Measurements from ENCODE around the gene IL22. TPM values are rescaled to one million over a fixed set of nuclear protein-coding genes. Genes with fewer than 3 reads are reported as not detected.

The IL22 gene
- total RNA-seq, 1 experiment from 2014 or later, result not detected

DNA sequence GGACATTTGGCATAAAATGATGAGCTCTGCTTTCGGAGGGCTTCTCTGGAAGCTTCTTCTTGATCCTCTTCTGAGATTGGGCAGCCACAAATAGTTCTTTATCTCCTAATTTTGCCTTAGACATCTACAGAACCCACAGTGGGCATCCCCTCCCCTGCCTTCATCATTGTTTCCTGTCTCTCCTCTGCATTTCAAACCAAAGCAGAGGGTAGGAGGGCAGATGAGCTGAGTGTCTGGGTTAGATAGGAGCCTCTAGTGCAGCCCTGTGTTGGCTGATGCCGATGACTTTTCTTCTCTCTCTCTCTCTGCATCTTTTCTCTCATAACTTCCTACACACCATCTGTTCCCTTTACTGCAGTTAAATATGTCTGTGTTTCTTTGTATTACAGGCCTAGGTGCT lies 19.3 kb downstream of the IL22 start (continued):
- TF ChIP-seq NFYB (CRISPR knock-in tag; conservative IDR thresholded peaks at IDR 0.05; ENCODE audit: low read depth) (no peak), ZNF219 (CRISPR knock-in tag; IDR thresholded peaks at IDR 0.05; ENCODE audit: borderline replicate concordance) (no peak), CREB1 (CRISPR knock-in tag; IDR thresholded peaks at IDR 0.05) (no peak)
- TF ChIP-seq, protein P1, sequence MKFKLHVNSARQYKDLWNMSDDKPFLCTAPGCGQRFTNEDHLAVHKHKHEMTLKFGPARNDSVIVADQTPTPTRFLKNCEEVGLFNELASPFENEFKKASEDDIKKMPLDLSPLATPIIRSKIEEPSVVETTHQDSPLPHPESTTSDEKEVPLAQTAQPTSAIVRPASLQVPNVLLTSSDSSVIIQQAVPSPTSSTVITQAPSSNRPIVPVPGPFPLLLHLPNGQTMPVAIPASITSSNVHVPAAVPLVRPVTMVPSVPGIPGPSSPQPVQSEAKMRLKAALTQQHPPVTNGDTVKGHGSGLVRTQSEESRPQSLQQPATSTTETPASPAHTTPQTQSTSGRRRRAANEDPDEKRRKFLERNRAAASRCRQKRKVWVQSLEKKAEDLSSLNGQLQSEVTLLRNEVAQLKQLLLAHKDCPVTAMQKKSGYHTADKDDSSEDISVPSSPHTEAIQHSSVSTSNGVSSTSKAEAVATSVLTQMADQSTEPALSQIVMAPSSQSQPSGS (CRISPR knock-in tag; IDR thresholded peaks at IDR 0.05; ENCODE audit: borderline replicate concordance, low read depth), result no peak

DNA sequence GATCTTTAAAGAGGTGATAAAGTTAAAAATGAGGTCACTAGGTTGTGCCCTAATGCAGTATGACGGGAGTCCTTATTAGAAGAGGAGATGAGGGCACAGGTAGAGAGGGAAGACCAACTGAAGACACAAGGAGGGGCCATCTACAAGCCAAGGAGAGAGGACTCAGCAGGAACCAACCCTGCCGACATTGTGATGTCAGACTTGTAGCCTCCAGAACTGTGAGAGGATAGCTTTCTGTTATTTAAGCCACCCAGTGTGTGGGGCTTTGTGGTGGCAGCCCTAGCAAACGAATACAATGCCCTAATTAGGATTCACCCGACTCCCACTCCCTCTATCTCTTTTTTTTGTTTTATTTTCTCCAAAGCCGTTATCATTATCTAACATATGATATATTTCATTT lies 19.9 kb downstream of the IL22 start:
- ATAC-seq (no peak; the same call in 1 of the 2 replicates), DNase-seq (ENCODE audit: low spot score) (no peak)
- TF ChIP-seq ZNF317 (CRISPR knock-in tag; IDR thresholded peaks at IDR 0.05; ENCODE audit: borderline replicate concordance, low read depth) (no peak), SP1 (CRISPR knock-in tag; conservative IDR thresholded peaks at IDR 0.05) (no peak), EMX1 (CRISPR knock-in tag; IDR thresholded peaks at IDR 0.05) (no peak), TP53 (CRISPR knock-in tag; IDR thresholded peaks at IDR 0.05) (no peak)
- TF ChIP-seq, protein P2, sequence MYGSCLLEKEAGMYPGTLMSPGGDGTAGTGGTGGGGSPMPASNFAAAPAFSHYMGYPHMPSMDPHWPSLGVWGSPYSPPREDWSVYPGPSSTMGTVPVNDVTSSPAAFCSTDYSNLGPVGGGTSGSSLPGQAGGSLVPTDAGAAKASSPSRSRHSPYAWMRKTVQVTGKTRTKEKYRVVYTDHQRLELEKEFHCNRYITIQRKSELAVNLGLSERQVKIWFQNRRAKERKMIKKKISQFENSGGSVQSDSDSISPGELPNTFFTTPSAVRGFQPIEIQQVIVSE (CRISPR knock-in tag; IDR thresholded peaks at IDR 0.05; ENCODE audit: borderline replicate concordance), result no peak
- POLR2A ChIA-PET, result no interaction called here
- Mint-ChIP-seq H3K9me3 (no peaks in the 10 kb centered on the region; the same call in 1 of the 2 replicates), H3K27me3 (ENCODE audit: low read depth) (no peaks in the 10 kb centered on the region; the same call in 1 of the 2 replicates), H3K4me3 (no peak overlapping the region), H3K4me1 (no peaks in the 10 kb centered on the region), H3K36me3 (no peaks in the 10 kb centered on the region), H3K27ac (no peak overlapping the region)
- CTCF ChIA-PET, result no interaction called here

DNA sequence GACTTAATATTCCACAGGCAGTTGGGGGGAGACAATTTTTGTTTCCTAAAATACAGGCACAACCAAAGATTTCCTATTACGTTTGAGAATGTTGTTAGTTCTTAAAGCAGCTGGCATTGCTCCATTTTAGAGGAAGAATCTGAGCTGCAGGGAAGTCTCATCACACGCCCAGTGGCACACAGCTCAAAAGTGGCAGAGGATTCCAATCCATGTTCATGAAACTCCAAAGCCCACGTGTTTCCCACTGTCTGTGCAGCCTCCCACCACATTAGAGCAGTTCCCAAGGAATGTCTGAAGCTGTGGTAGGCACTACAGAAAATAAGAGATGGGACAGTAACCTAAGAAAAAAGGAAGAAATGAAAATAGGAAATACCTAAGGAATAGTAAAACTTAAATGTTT lies 21.7 kb downstream of the IL22 start:
- no peaks in the 10 kb centered on the region for H3K9me3 Mint-ChIP-seq
- H3K4me3 Mint-ChIP-seq, result no peak overlapping the region
- H3K4me1 Mint-ChIP-seq, result no peaks in the 10 kb centered on the region
- H3K27me3 Mint-ChIP-seq (ENCODE audit: low read depth), result no peaks in the 10 kb centered on the region; the same call in 1 of the 2 replicates
- DNase-seq (ENCODE audit: low spot score), result no peak
- no peak overlapping the region for H3K27ac Mint-ChIP-seq
- TF ChIP-seq, protein P3, sequence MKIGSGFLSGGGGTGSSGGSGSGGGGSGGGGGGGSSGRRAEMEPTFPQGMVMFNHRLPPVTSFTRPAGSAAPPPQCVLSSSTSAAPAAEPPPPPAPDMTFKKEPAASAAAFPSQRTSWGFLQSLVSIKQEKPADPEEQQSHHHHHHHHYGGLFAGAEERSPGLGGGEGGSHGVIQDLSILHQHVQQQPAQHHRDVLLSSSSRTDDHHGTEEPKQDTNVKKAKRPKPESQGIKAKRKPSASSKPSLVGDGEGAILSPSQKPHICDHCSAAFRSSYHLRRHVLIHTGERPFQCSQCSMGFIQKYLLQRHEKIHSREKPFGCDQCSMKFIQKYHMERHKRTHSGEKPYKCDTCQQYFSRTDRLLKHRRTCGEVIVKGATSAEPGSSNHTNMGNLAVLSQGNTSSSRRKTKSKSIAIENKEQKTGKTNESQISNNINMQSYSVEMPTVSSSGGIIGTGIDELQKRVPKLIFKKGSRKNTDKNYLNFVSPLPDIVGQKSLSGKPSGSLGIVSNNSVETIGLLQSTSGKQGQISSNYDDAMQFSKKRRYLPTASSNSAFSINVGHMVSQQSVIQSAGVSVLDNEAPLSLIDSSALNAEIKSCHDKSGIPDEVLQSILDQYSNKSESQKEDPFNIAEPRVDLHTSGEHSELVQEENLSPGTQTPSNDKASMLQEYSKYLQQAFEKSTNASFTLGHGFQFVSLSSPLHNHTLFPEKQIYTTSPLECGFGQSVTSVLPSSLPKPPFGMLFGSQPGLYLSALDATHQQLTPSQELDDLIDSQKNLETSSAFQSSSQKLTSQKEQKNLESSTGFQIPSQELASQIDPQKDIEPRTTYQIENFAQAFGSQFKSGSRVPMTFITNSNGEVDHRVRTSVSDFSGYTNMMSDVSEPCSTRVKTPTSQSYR (CRISPR knock-in tag; IDR thresholded peaks at IDR 0.05), result no peak
- TF ChIP-seq, protein P4, sequence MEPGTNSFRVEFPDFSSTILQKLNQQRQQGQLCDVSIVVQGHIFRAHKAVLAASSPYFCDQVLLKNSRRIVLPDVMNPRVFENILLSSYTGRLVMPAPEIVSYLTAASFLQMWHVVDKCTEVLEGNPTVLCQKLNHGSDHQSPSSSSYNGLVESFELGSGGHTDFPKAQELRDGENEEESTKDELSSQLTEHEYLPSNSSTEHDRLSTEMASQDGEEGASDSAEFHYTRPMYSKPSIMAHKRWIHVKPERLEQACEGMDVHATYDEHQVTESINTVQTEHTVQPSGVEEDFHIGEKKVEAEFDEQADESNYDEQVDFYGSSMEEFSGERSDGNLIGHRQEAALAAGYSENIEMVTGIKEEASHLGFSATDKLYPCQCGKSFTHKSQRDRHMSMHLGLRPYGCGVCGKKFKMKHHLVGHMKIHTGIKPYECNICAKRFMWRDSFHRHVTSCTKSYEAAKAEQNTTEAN (CRISPR knock-in tag; IDR thresholded peaks at IDR 0.05), result no peak
- TF ChIP-seq TP53 (CRISPR knock-in tag; IDR thresholded peaks at IDR 0.05), result no peak
- no peak for TF ChIP-seq ZNF396 (CRISPR knock-in tag; IDR thresholded peaks at IDR 0.05; ENCODE audit: borderline replicate concordance)
- TF ChIP-seq SMAD4 (CRISPR knock-in tag; IDR thresholded peaks at IDR 0.05), result no peak
- TF ChIP-seq ETV6 (CRISPR knock-in tag; IDR thresholded peaks at IDR 0.05), result no peak
- TF ChIP-seq, protein P1 (CRISPR knock-in tag; IDR thresholded peaks at IDR 0.05; ENCODE audit: borderline replicate concordance, low read depth), result no peak
- TF ChIP-seq, protein P5, sequence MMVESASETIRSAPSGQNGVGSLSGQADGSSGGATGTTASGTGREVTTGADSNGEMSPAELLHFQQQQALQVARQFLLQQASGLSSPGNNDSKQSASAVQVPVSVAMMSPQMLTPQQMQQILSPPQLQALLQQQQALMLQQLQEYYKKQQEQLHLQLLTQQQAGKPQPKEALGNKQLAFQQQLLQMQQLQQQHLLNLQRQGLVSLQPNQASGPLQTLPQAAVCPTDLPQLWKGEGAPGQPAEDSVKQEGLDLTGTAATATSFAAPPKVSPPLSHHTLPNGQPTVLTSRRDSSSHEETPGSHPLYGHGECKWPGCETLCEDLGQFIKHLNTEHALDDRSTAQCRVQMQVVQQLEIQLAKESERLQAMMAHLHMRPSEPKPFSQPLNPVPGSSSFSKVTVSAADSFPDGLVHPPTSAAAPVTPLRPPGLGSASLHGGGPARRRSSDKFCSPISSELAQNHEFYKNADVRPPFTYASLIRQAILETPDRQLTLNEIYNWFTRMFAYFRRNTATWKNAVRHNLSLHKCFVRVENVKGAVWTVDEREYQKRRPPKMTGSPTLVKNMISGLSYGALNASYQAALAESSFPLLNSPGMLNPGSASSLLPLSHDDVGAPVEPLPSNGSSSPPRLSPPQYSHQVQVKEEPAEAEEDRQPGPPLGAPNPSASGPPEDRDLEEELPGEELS (CRISPR knock-in tag; IDR thresholded peaks at IDR 0.05), result no peak
- TF ChIP-seq FOXJ3 (CRISPR knock-in tag; IDR thresholded peaks at IDR 0.05; ENCODE audit: borderline replicate concordance), result no peak
- no peak for TF ChIP-seq OVOL2 (CRISPR knock-in tag; IDR thresholded peaks at IDR 0.05; ENCODE audit: borderline replicate concordance)
- TF ChIP-seq, protein P6, sequence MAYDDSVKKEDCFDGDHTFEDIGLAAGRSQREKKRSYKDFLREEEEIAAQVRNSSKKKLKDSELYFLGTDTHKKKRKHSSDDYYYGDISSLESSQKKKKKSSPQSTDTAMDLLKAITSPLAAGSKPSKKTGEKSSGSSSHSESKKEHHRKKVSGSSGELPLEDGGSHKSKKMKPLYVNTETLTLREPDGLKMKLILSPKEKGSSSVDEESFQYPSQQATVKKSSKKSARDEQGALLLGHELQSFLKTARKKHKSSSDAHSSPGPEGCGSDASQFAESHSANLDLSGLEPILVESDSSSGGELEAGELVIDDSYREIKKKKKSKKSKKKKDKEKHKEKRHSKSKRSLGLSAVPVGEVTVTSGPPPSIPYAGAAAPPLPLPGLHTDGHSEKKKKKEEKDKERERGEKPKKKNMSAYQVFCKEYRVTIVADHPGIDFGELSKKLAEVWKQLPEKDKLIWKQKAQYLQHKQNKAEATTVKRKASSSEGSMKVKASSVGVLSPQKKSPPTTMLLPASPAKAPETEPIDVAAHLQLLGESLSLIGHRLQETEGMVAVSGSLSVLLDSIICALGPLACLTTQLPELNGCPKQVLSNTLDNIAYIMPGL (CRISPR knock-in tag; IDR thresholded peaks at IDR 0.05), result no peak
- no peak for ATAC-seq
- ChIA-PET POLR2A (no interaction called here), CTCF (interaction anchor here (1.4 kb wide), 1 partner anchor 9 kb away, joined by 5 read pairs; no protein-coding TSS in a partner anchor)
- no peaks in the 10 kb centered on the region for H3K36me3 Mint-ChIP-seq
